H9 (cell line): ENCODE measurements around the gene WLS. TPM values are rescaled to one million over a fixed set of nuclear protein-coding genes. Genes with fewer than 3 reads are reported as not detected.

Source experiments
- DNase-seq: peaks from one replicate; pipeline ENCODE4 v3.0.0-alpha.2; 2017
- H2AFZ ChIP-seq: one replicate; pipeline ENCODE4 v1.6.1; 2013; ENCODE audit warnings: mild to moderate bottlenecking, low read length, control low read depth, moderate library complexity
- H2AK5ac ChIP-seq: 2 replicates; pipeline ENCODE4 v1.6.1; 2013; ENCODE audit warnings: low read length, control low read depth, mixed read lengths; ENCODE audit not compliant: insufficient read length
- H2BK120ac ChIP-seq: one replicate; pipeline ENCODE4 v1.6.1; 2013; ENCODE audit warnings: low read depth, mild to moderate bottlenecking, low read length, control low read depth, inconsistent platforms; ENCODE audit not compliant: poor library complexity, severe bottlenecking
- H2BK12ac ChIP-seq: 2 replicates; pipeline ENCODE4 v1.6.1; 2013; ENCODE audit warnings: low read length, control low read depth, mixed read lengths, low read depth; ENCODE audit not compliant: insufficient read length
- H2BK15ac ChIP-seq: 2 replicates; pipeline ENCODE4 v1.6.1; 2013; ENCODE audit warnings: low read depth, low read length, control low read depth
- H2BK20ac ChIP-seq: one replicate; pipeline ENCODE4 v1.6.1; 2013; ENCODE audit warnings: low read depth, mild to moderate bottlenecking, low read length, control low read depth, inconsistent platforms; ENCODE audit not compliant: poor library complexity, severe bottlenecking
- H2BK5ac ChIP-seq: 2 replicates; pipeline ENCODE4 v1.6.1; 2013; ENCODE audit warnings: low read length, control low read depth, mixed read lengths; ENCODE audit not compliant: insufficient read length
- H3K14ac ChIP-seq: 2 replicates; pipeline ENCODE4 v1.6.1; 2013; ENCODE audit warnings: low read length, control low read depth; ENCODE audit not compliant: insufficient read depth
- H3K18ac ChIP-seq: 2 replicates; pipeline ENCODE4 v1.6.1; 2013; ENCODE audit warnings: low read depth, mild to moderate bottlenecking, mixed read lengths, low read length, control low read depth; ENCODE audit not compliant: insufficient read length
- H3K23ac ChIP-seq: 2 replicates; pipeline ENCODE4 v1.6.1; 2013; ENCODE audit warnings: low read length, control low read depth, mixed read lengths, low read depth; ENCODE audit not compliant: insufficient read length
- H3K23me2 ChIP-seq: 2 replicates; pipeline ENCODE4 v1.6.1; 2013; ENCODE audit warnings: low read depth, mild to moderate bottlenecking, mixed read lengths, low read length, control low read depth; ENCODE audit not compliant: insufficient read length, poor library complexity, severe bottlenecking
- H3K27ac ChIP-seq: 2 replicates; pipeline ENCODE4 v1.5.1; 2013; ENCODE audit warnings: low read length, control low read depth, mixed read lengths, low read depth; ENCODE audit not compliant: insufficient read length
- H3K27me3 ChIP-seq: 2 replicates; pipeline ENCODE4 v1.6.1; 2013; ENCODE audit warnings: low read length, control low read depth, inconsistent platforms; ENCODE audit not compliant: insufficient read depth
- H3K4ac ChIP-seq: 2 replicates; pipeline ENCODE4 v1.6.1; 2013; ENCODE audit warnings: low read depth, mild to moderate bottlenecking, control low read depth, inconsistent platforms, low read length, moderate library complexity
- H3K4me1 ChIP-seq: 2 replicates; pipeline ENCODE4 v1.6.1; 2013; ENCODE audit warnings: low read length, control low read depth, inconsistent platforms; ENCODE audit not compliant: insufficient read depth
- H3K4me2 ChIP-seq: 2 replicates; pipeline ENCODE4 v1.6.1; 2013; ENCODE audit warnings: low read length, control low read depth, mixed read lengths; ENCODE audit not compliant: insufficient read length, insufficient read depth
- H3K56ac ChIP-seq: 2 replicates; pipeline ENCODE4 v1.6.1; 2013; ENCODE audit warnings: low read depth, mild to moderate bottlenecking, mixed read lengths, low read length, control low read depth; ENCODE audit not compliant: insufficient read length
- H3K79me1 ChIP-seq: 2 replicates; pipeline ENCODE4 v1.6.1; 2013; ENCODE audit warnings: low read depth, mild to moderate bottlenecking, moderate library complexity, low read length, control low read depth, inconsistent platforms; ENCODE audit not compliant: insufficient read depth, poor library complexity, severe bottlenecking
- H3K79me2 ChIP-seq: 2 replicates; pipeline ENCODE4 v1.6.1; 2013; ENCODE audit warnings: low read length, control low read depth, inconsistent platforms; ENCODE audit not compliant: insufficient read depth
- H3K9ac ChIP-seq: 2 replicates; pipeline ENCODE4 v1.6.1; 2013; ENCODE audit warnings: low read length, control low read depth, mixed read lengths; ENCODE audit not compliant: insufficient read length; ENCODE audit errors: extremely low read depth
- H3K9me3 ChIP-seq: one replicate; pipeline ENCODE4 v1.6.1; 2013; ENCODE audit warnings: low read depth, low read length, inconsistent platforms; ENCODE audit not compliant: control insufficient read depth
- H3T11ph ChIP-seq: one replicate; pipeline ENCODE4 v1.6.1; 2013; ENCODE audit warnings: mild to moderate bottlenecking, low read length, control low read depth, inconsistent platforms
- H4K20me1 ChIP-seq: one replicate; pipeline ENCODE4 v1.6.1; 2013; ENCODE audit not compliant: control insufficient read depth, insufficient read length, insufficient read depth
- H4K5ac ChIP-seq: 2 replicates; pipeline ENCODE4 v1.6.1; 2013; ENCODE audit warnings: low read depth, mild to moderate bottlenecking, mixed read lengths, low read length, control low read depth; ENCODE audit not compliant: insufficient read length
- H4K8ac ChIP-seq: replicated peaks from 2 replicates; pipeline ENCODE4 v1.6.1; 2013; ENCODE audit warnings: low read length, control low read depth, mixed read lengths, low read depth; ENCODE audit not compliant: insufficient read length
- H4K91ac ChIP-seq: 2 replicates; pipeline ENCODE4 v1.6.1; 2013; ENCODE audit warnings: low read depth, mild to moderate bottlenecking, moderate library complexity, mixed read lengths, low read length, control low read depth; ENCODE audit not compliant: insufficient read length
- H3K27ac Mint-ChIP-seq, 3 experiments: 2 replicates in 2 of 3; 3 replicates in 1 of 3; pipeline ENCODE4 v1.8.0; 2020 to 2021; ENCODE audit warnings: mixed read lengths in 3 of 3, mild to moderate bottlenecking in 1 of 3, moderate library complexity in 1 of 3
- H3K27me3 Mint-ChIP-seq: 2 replicates; pipeline ENCODE4 v1.8.0; 2021; ENCODE audit warnings: low read depth, mild to moderate bottlenecking, moderate library complexity, mixed read lengths
- H3K36me3 Mint-ChIP-seq, 3 experiments: 2 replicates in 2 of 3; 3 replicates in 1 of 3; pipeline ENCODE4 v1.8.0; 2020 to 2021; ENCODE audit warnings: low read depth in 3 of 3, mixed read lengths in 3 of 3; ENCODE audit not compliant: insufficient read depth in 1 of 3
- H3K4me1 Mint-ChIP-seq, 2 experiments: 2 replicates each; pipeline ENCODE4 v1.8.0; 2020; ENCODE audit warnings: mixed read lengths in 2 of 2
- H3K4me3 Mint-ChIP-seq, 2 experiments: 2 replicates in 1 of 2; 3 replicates in 1 of 2; pipeline ENCODE4 v1.8.0; 2020 to 2021; ENCODE audit warnings: mild to moderate bottlenecking in 2 of 2, mixed read lengths in 2 of 2, moderate library complexity in 1 of 2
- H3K9me3 Mint-ChIP-seq, 2 experiments: 2 replicates in 1 of 2; 3 replicates in 1 of 2; pipeline ENCODE4 v1.8.0; 2020; ENCODE audit warnings: mild to moderate bottlenecking in 2 of 2, mixed read lengths in 2 of 2, moderate library complexity in 1 of 2
- CTCF ChIP-seq: fragments of 200-600 bp; sonication (generic); conservative IDR thresholded peaks from 3 replicates; pipeline ENCODE4 v1.8.0; 2021; ENCODE audit warnings: antibody characterized with exemption, mild to moderate bottlenecking
- WGBS: extraction: QIAGEN DNeasy Blood & Tissue Kit; methylation state at CpG from one replicate; pipeline ENCODE4 v1.1.7; 2013; ENCODE audit warnings: missing lambda C conversion rate, low lambda C conversion rate, mixed read lengths; ENCODE audit not compliant: insufficient read length; ENCODE audit errors: extremely low coverage; 5-methylcytosine and 5-hydroxymethylcytosine counted together
- total RNA-seq: library from RNA; stranded (reverse); gene quantifications from 2 replicates; pipeline ENCODE4 v1.2.1, GENCODE V29; 2021

WLS gene
- total RNA-seq, 1 experiment from 2014 or later: 0.94 TPM

- Histone ChIP-seq H2BK12ac (no peak overlapping the region), H4K8ac (no peak overlapping the region), H3K9ac (no peak overlapping the region), H3K27ac (no peak overlapping the region), H3K18ac (no peak overlapping the region), H2BK15ac (no peak overlapping the region), H3K23ac (no peak overlapping the region), H3K79me2 (no peaks in the 10 kb centered on the region), H4K5ac (no peak overlapping the region), H3K79me1 (no peaks in the 10 kb centered on the region), H3T11ph (no peak overlapping the region), H3K27me3 (no peaks in the 10 kb centered on the region), H2BK120ac (no peak overlapping the region), H2AK5ac (no peak overlapping the region), H4K91ac (no peak overlapping the region), H3K9me3 (no peaks in the 10 kb centered on the region), H3K14ac (no peak overlapping the region), H4K20me1 (no peaks in the 10 kb centered on the region), H2BK20ac (no peak overlapping the region), H2AFZ (no peak overlapping the region), H3K23me2 (no peaks in the 10 kb centered on the region), H3K4me2 (no peak overlapping the region), H3K4me1 (no peaks in the 10 kb centered on the region), H2BK5ac (no peak overlapping the region), H3K56ac (no peak overlapping the region), H3K4ac (no peak overlapping the region)
- no peaks in the 10 kb centered on the region for H3K36me3 Mint-ChIP-seq
- H3K4me3 Mint-ChIP-seq: no peak overlapping the region
- H3K4me1 Mint-ChIP-seq: peaks cover 2 to 3% of the 10 kb centered on the region in 2 experiments
- H3K9me3 Mint-ChIP-seq: no peaks in the 10 kb centered on the region
- no CpG with 5 or more reads among the region's 5 CpGs for WGBS
- TF ChIP-seq CTCF: no peak
- DNase-seq: no peak
- no peak overlapping the region for H3K27ac Mint-ChIP-seq
- H3K27me3 Mint-ChIP-seq: peaks cover 50% of the 10 kb centered on the region
These were observed 15.2 kb downstream of the WLS start for GRCh38 chr1:68217060-68217554.
